ENCODE data around the gene NDUFB10.

- no peak for TF ChIP-seq YY1 (IDR thresholded peaks at IDR 0.05; ENCODE audit: insufficient read depth, insufficient read length)
- TF ChIP-seq ZNF274 (IDR thresholded peaks at IDR 0.05; ENCODE audit: low read depth, low read length): no peak
- no peak for TF ChIP-seq SUZ12 (IDR thresholded peaks at IDR 0.05; ENCODE audit: extremely low read depth, insufficient read depth, insufficient read length)
Measured at GRCh38 chr16:1998852-1999801, 39.8 kb downstream of the NDUFB10 start.

Data from NT2/D1 (cell line).